ENCODE data around the gene FRMD7.
A peak's percentile ranks its signal among the peaks of the same experiment; 100 is the strongest.

The FRMD7 gene

GRCh38 chrX:132127743-132128142, at the start of gene FRMD7:
Gene FRMD7, minus strand, starts transcription at chrX:132128020. Its CDS starts 176 bp downstream, at chrX:132127844.
- no peak within 1 kb of the TSS for H3K4me2 ChIP-seq (ENCODE audit: low read length)
- H3K36me3 ChIP-seq (ENCODE audit: control insufficient read depth, insufficient read depth, low read length) = no peaks in the 10 kb centered on the region
- no peak within 1 kb of the TSS for H3K27ac ChIP-seq
- no peak within 1 kb of the TSS for H3K9ac ChIP-seq
- no peak for TF ChIP-seq CTCF (IDR thresholded peaks at IDR 0.05)
- H3K79me2 ChIP-seq = no peaks in the 10 kb centered on the region
- H3K4me1 ChIP-seq = no peaks in the 10 kb centered on the region
- no peak within 1 kb of the TSS for H3K4me3 ChIP-seq (ENCODE audit: low read depth, low read length)
- H3K9me3 ChIP-seq (ENCODE audit: control insufficient read depth, low read length) = no peaks in the 10 kb centered on the region
- H2AFZ ChIP-seq = no peak within 1 kb of the TSS
- no peaks in the 10 kb centered on the region for H3K27me3 ChIP-seq (ENCODE audit: control insufficient read depth, insufficient read depth, low read length)

GRCh38 chrX:132173647-132174046, 45.8 kb upstream of the FRMD7 start:
- Histone ChIP-seq H3K4me1 (peaks cover 29% of the 10 kb centered on the region), H3K9me3 (ENCODE audit: control insufficient read depth, low read length) (no peaks in the 10 kb centered on the region), H3K4me2 (ENCODE audit: low read length) (no peak overlapping the region), H3K27me3 (ENCODE audit: control insufficient read depth, insufficient read depth, low read length) (no peaks in the 10 kb centered on the region), H3K27ac (no peak overlapping the region), H3K9ac (no peak overlapping the region), H3K36me3 (ENCODE audit: control insufficient read depth, insufficient read depth, low read length) (no peaks in the 10 kb centered on the region), H3K4me3 (ENCODE audit: low read depth, low read length) (no peak overlapping the region), H3K79me2 (no peaks in the 10 kb centered on the region), H2AFZ (no peak overlapping the region)
- no peak for TF ChIP-seq CTCF (IDR thresholded peaks at IDR 0.05)

DNA sequence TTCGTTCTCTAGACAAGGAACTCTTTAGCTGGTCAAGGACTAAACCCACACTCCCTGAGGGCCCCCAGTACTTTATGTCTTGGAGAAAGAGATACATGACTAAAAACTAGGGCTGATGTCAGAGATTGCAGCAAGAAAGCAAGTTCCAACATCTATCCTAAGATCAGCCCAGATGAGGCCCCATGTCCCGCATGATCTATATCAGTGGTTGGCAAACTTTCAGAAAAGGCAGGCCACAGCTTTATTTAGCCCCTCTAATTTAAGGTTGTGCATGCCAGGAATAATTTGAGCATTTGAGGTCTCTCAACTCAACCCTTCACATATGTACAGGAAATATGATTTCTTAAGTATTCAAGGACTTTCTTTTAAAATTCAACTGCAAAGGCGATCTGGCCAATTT, 44.1 kb upstream of the FRMD7 start:
- H3K4me2 ChIP-seq (ENCODE audit: low read length) = no peak overlapping the region
- H3K27ac ChIP-seq = peak overlapping the region; percentile 57
- H3K4me3 ChIP-seq (ENCODE audit: low read depth, low read length) = no peak overlapping the region
- TF ChIP-seq CTCF (IDR thresholded peaks at IDR 0.05) = no peak
- no peaks in the 10 kb centered on the region for H3K36me3 ChIP-seq (ENCODE audit: control insufficient read depth, insufficient read depth, low read length)
- no peaks in the 10 kb centered on the region for H3K9me3 ChIP-seq (ENCODE audit: control insufficient read depth, low read length)
- no peaks in the 10 kb centered on the region for H3K27me3 ChIP-seq (ENCODE audit: control insufficient read depth, insufficient read depth, low read length)
- H3K9ac ChIP-seq = no peak overlapping the region
- peaks cover 29% of the 10 kb centered on the region for H3K4me1 ChIP-seq
- H3K79me2 ChIP-seq = no peaks in the 10 kb centered on the region
- no peak overlapping the region for H2AFZ ChIP-seq

GRCh38 chrX:132171478-132171877, 43.7 kb upstream of the FRMD7 start:
- Histone ChIP-seq H3K9ac (no peak overlapping the region), H2AFZ (no peak overlapping the region), H3K4me2 (ENCODE audit: low read length) (no peak overlapping the region), H3K27me3 (ENCODE audit: control insufficient read depth, insufficient read depth, low read length) (no peaks in the 10 kb centered on the region), H3K36me3 (ENCODE audit: control insufficient read depth, insufficient read depth, low read length) (no peaks in the 10 kb centered on the region), H3K4me3 (ENCODE audit: low read depth, low read length) (no peak overlapping the region), H3K27ac (peak overlapping the region; percentile 57), H3K9me3 (ENCODE audit: control insufficient read depth, low read length) (no peaks in the 10 kb centered on the region), H3K79me2 (no peaks in the 10 kb centered on the region), H3K4me1 (peaks cover 29% of the 10 kb centered on the region)
- peak; percentile 40 for TF ChIP-seq CTCF (IDR thresholded peaks at IDR 0.05)

DNA sequence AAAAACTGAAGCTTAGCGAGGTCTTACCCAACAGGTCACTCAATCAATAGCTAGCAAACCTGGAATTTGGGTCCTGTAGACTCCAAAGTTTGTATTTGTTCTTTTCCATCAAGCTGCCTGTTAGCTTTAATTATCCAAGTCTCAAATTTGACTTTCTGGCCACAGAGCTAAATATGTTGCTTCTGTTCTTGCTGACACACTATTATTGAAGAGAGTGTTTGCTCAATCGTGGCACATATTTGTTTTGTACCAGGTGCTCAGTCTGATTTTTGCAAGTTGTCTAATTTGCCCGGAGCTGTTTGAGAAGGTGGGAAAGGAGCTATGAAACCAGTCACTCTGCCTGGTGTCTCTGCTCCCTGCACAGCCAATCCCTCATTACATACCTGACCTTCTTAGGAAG, 41.7 kb upstream of the FRMD7 start:
- H3K27me3 ChIP-seq (ENCODE audit: control insufficient read depth, insufficient read depth, low read length) = no peaks in the 10 kb centered on the region
- TF ChIP-seq CTCF (IDR thresholded peaks at IDR 0.05) = no peak
- H3K9ac ChIP-seq = no peak overlapping the region
- H3K27ac ChIP-seq = no peak overlapping the region
- no peaks in the 10 kb centered on the region for H3K9me3 ChIP-seq (ENCODE audit: control insufficient read depth, low read length)
- H3K4me2 ChIP-seq (ENCODE audit: low read length) = no peak overlapping the region
- peaks cover 25% of the 10 kb centered on the region for H3K4me1 ChIP-seq
- no peaks in the 10 kb centered on the region for H3K36me3 ChIP-seq (ENCODE audit: control insufficient read depth, insufficient read depth, low read length)
- no peaks in the 10 kb centered on the region for H3K79me2 ChIP-seq
- H3K4me3 ChIP-seq (ENCODE audit: low read depth, low read length) = no peak overlapping the region
- H2AFZ ChIP-seq = peak overlapping the region; percentile 4

Measured in parathyroid adenoma (tissue), 2 donors.